Testis (tissue), 3 donors: ENCODE data around the gene OR1F1. TPM values are rescaled to one million over a fixed set of nuclear protein-coding genes. Genes with fewer than 3 reads are reported as not detected.

ENCODE experiments used
- DNase-seq: peaks from one replicate; pipeline ENCODE4 v3.0.0-alpha.2; 2019
- H3K27ac ChIP-seq, 2 donors: fragments of 200-600 bp; sonication (generic); one replicate each; pipeline ENCODE4 v1.5.1; 2019
- H3K27me3 ChIP-seq: fragments of 200-600 bp; sonication (generic); one replicate; pipeline ENCODE4 v1.5.1; 2019
- H3K36me3 ChIP-seq: fragments of 200-600 bp; sonication (generic); one replicate; pipeline ENCODE4 v1.5.1; 2017; ENCODE audit warnings: low read depth; ENCODE audit errors: missing control alignments
- H3K4me1 ChIP-seq: fragments of 200-600 bp; sonication (generic); one replicate; pipeline ENCODE4 v1.5.1; 2019
- H3K4me3 ChIP-seq, 2 donors: fragments of 200-600 bp; sonication (generic); one replicate each; pipeline ENCODE4 v1.5.1; 2017 to 2019
- H3K9me3 ChIP-seq: fragments of 200-600 bp; sonication (generic); one replicate; pipeline ENCODE4 v1.5.1; 2017
- CTCF ChIP-seq, 3 experiments: fragments of 450-650 bp in 2 of 3; fragments of 200-600 bp in 1 of 3; sonication (generic) in 1 of 3; IDR thresholded peaks; one replicate each; pipeline ENCODE4 v1.5.1; 2016 to 2019; ENCODE audit warnings: antibody characterized with exemption in 3 of 3, mild to moderate bottlenecking in 2 of 3, moderate library complexity in 1 of 3
- POLR2A ChIP-seq: fragments of 450-650 bp; IDR thresholded peaks from one replicate; pipeline ENCODE4 v1.6.1; 2017; ENCODE audit warnings: antibody characterized with exemption, mild to moderate bottlenecking, moderate library complexity
- WGBS, 2 donors: methylation state at CpG; one replicate each; pipeline ENCODE4 v1.1.5; 2018; 5-methylcytosine and 5-hydroxymethylcytosine counted together
- intact Hi-C: fragments of 100-400 bp; cut with DNase I; formaldehyde crosslinking; loops from one replicate; pipeline ENCODE4 v1.15.1; 2023; ENCODE audit warnings: low total_unique reads
- polyA plus RNA-seq: library from polyadenylated mRNA; stranded (reverse); fragments of 350-450 nt; fragmentation: Illumina TruSeq; extraction: RNeasy Lipid Tissue Mini Kit (QIAGEN cat#74804); gene quantifications from one replicate; pipeline ENCODE4 v1.2.3, GENCODE V29; 2014; ENCODE audit warnings: low read depth, low replicate concordance; ENCODE audit not compliant: insufficient read depth
- total RNA-seq, 2 donors: library from RNA; depleted of rRNA; stranded (reverse); fragments of >200 nt; gene quantifications; one replicate each; pipeline ENCODE4 v1.2.3, GENCODE V29; 2016

The OR1F1 gene
- total and polyA plus RNA-seq, 3 donors from 2014 or later = not detected

DNA sequence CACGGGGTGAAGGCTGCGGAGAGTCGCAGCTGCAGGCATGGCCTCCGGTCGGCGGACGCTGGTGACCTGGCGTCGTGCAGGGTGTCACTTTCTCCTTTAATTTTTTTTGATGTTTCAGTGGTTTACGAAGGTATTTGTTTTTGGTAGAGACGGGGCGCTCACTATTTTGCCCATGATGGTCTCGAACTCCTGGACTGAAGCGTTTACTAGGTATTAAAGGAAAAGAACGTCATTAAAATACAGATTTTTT, 36.1 kb upstream of the OR1F1 start:
- Histone ChIP-seq H3K4me1 (peaks cover 10% of the 10 kb centered on the region), H3K9me3 (no peaks in the 10 kb centered on the region), H3K27ac (peak overlapping the region; percentile 33 to 56), H3K36me3 (no peaks in the 10 kb centered on the region), H3K4me3 (peak overlapping the region; percentile 62), H3K27me3 (no peaks in the 10 kb centered on the region)
- no peak for DNase-seq
- intact Hi-C loops = no loop called here
- WGBS, 2 donors = 2 to 4% methylated on average over 15 of the region's 15 CpGs
- TF ChIP-seq CTCF (IDR thresholded peaks at IDR 0.05) (no peak), POLR2A (no peak)

DNA sequence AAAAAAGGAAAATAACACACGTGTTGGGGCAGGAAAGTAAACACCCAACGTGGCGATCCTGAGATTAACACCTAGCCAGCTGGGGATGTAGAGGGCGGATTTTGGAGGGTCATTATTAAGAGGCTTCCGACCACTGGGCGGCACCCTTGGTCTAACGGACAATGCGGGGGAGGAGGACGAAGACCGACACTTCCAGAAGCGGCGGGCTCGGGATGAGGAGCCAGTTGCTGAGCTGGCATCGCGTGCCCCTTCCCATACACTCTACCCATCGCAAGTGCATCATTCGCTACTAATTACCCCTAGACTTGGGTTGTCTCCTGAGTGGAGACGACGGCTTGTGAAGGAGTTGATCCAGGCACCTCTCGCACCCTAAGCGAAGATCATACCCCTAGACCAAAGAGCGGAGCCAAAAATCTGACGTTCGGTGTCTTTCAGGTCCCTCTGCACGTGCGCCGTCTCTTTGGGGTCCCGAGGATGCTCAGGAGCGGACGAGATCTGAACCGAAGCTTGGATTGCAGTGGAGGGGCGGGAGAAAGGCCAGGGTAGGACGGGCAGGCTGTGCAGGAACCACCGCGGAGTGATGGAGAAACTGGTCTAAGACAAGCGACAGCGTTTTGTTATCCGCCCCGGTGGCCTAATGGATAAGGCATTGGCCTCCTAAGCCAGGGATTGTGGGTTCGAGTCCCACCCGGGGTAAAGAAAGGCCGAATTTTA, 35.6 kb upstream of the OR1F1 start:
- intact Hi-C loops = no loop called here
- Histone ChIP-seq H3K9me3 (no peaks in the 10 kb centered on the region), H3K36me3 (no peaks in the 10 kb centered on the region), H3K4me3 (peak overlapping the region; percentile 62), H3K4me1 (peaks cover 10% of the 10 kb centered on the region), H3K27ac (peak overlapping the region; percentile 33 to 56), H3K27me3 (no peaks in the 10 kb centered on the region)
- 1% methylated on average over 33 to 42 of the region's 42 CpGs for WGBS, 2 donors
- peak; percentile 94 for DNase-seq
- TF ChIP-seq CTCF (IDR thresholded peaks at IDR 0.05) = peak in 2 of 3 experiments; percentile 7 to 13
- TF ChIP-seq POLR2A = no peak

DNA sequence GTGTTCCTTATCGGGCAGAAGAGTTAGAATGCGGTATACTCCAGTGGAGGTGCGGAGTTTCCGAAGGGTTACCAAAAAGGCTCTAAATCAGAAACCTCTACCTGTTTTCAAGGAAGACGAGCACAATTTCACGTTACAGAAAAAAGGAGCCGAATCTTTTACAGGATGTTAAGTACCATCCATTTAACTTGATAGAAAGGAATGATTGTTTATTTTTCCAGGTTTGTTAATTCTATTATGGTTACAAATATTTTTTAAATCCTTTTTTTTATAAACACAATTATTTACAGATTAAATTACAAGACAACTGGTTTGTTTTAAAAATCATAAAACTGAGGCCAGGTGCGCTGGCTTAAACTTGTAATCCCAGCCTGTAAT, 35.0 kb upstream of the OR1F1 start:
- no peak for TF ChIP-seq POLR2A
- no peak for TF ChIP-seq CTCF (IDR thresholded peaks at IDR 0.05)
- WGBS, 2 donors = 7 to 9% methylated on average over 8 of the region's 8 CpGs
- Histone ChIP-seq H3K9me3 (no peaks in the 10 kb centered on the region), H3K4me3 (peak overlapping the region in 1 of 2 donors; percentile 62), H3K27ac (no peak overlapping the region), H3K4me1 (peaks cover 15% of the 10 kb centered on the region), H3K27me3 (no peaks in the 10 kb centered on the region), H3K36me3 (no peaks in the 10 kb centered on the region)
- DNase-seq = no peak
- intact Hi-C loops = no loop called here

DNA sequence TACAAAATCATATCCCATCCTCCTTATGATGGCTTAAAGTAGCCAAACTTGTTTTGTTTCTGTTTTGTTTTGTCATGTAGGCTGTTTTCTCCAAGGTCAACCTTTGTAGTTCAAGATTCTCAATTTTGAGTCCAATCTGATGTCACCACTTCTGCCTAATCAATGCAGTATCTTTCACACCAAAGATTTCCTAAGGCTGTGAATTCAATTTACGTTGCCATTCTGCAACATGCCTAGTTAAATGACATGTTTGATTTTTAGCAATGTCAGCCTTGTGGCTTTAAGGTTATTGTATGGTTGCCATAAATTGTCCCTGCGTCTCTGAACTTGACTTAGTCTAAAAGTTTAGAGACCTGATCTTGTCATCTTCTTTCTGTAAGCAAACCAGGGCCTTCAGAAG, 32.8 kb upstream of the OR1F1 start:
- WGBS, 2 donors = 84 to 98% methylated on average over 2 of the region's 2 CpGs

More for the DNA sequence above, 32.8 kb upstream of the OR1F1 start:
- peaks cover 12% of the 10 kb centered on the region for H3K4me1 ChIP-seq
- no peaks in the 10 kb centered on the region for H3K27me3 ChIP-seq
- no peaks in the 10 kb centered on the region for H3K36me3 ChIP-seq
- intact Hi-C loops = no loop called here
- H3K9me3 ChIP-seq = no peaks in the 10 kb centered on the region
- H3K4me3 ChIP-seq = no peak overlapping the region
- no peak overlapping the region for H3K27ac ChIP-seq
- TF ChIP-seq POLR2A (no peak), CTCF (IDR thresholded peaks at IDR 0.05) (no peak)
- no peak for DNase-seq
